IMR-90 (cell line): Measurements from ENCODE around the gene GNPTG.

ENCODE experiments used
- POLR2A ChIP-seq: IDR thresholded peaks from 2 replicates; pipeline ENCODE4 v1.6.1; 2012; ENCODE audit warnings: mild to moderate bottlenecking, low read depth, low read length
- TF ChIP-seq, protein P1 (sequence below): conservative IDR thresholded peaks from 2 replicates; pipeline ENCODE4 v1.5.1; 2012; ENCODE audit warnings: mild to moderate bottlenecking, low read depth, low read length, improper control_type of control experiment

DNA sequence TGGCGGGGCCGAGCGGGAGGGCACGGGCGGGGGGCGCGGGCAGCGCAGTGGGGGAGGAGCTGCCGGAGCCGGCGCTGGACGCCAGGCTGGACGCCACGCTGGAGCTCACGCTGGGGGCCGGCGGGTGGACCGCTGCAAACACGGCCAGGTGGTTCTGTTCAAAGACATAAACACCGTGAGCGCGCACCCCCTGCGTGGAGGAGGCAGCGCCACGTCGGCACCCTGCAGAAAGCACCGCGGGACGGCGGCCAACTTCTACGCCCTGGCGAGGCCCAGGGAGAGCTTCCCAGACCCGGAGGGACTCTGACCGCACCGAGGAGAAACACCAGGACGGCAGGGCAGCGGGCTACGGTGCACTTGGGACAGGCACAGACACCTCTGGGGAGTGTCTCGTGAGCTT lies 33.5 kb downstream of the GNPTG start:
- TF ChIP-seq POLR2A: no peak
- TF ChIP-seq, protein P1, sequence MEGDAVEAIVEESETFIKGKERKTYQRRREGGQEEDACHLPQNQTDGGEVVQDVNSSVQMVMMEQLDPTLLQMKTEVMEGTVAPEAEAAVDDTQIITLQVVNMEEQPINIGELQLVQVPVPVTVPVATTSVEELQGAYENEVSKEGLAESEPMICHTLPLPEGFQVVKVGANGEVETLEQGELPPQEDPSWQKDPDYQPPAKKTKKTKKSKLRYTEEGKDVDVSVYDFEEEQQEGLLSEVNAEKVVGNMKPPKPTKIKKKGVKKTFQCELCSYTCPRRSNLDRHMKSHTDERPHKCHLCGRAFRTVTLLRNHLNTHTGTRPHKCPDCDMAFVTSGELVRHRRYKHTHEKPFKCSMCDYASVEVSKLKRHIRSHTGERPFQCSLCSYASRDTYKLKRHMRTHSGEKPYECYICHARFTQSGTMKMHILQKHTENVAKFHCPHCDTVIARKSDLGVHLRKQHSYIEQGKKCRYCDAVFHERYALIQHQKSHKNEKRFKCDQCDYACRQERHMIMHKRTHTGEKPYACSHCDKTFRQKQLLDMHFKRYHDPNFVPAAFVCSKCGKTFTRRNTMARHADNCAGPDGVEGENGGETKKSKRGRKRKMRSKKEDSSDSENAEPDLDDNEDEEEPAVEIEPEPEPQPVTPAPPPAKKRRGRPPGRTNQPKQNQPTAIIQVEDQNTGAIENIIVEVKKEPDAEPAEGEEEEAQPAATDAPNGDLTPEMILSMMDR: no peak
